Activated T-cell treated with anti-CD3 and anti-CD28 coated beads for 1 hour (primary cell): ENCODE measurements around the gene DGCR8.
A peak's percentile ranks its signal among the peaks of the same experiment; 100 is the strongest.

Experiments
- DNase-seq: peaks from one replicate; pipeline ENCODE4 v3.0.0-alpha.2; 2020; ENCODE audit warnings: low read depth

Gene DGCR8

DNA sequence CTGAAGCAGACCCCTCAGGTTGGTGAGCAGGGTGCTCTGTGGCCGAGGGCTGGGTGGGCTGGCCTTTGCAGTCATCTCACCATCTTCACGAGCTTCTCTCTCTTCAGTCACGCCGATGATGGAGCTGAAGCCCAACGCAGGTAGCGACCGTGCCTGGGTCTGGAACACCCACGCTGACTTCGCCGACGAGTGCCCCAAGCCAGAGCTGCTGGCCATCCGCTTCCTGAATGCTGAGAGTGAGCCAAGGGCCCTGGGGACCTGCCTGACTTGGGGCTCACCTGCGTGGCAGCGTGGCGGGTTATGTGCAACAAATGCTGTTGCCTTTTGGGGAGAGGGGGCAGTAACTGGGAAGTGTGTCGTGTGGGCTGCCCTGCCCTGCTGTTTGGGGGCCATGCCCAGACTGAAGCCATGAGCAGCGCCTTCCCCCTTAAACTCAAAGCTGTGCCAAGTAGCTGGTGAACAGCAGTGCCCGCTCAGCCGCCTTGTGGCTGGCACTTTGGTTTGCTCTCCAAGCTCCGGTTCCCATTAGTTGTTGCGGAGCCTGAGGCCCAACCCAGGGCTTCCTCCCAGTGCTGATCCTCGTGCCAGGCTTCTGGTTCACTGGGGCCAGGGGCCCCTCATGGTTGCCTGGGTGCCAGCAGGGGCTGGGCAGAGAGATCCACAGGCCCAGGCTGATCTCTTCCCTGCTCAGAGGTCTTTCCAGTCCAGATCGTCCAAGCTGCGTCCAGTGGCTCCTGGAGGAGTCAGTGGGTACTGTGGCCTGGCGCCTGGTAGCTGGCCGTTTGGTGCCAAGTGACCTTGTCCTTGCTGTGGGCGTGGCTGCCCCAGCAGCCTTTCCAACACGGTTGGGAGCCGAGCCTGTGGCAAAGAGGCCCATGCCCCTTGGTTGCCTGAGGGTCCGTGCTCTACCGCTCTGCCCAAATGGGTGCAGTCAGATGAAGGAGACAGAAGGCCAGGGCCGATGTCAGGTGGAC lies 45.4 kb downstream of the DGCR8 start:
- no peak for DNase-seq

DNA sequence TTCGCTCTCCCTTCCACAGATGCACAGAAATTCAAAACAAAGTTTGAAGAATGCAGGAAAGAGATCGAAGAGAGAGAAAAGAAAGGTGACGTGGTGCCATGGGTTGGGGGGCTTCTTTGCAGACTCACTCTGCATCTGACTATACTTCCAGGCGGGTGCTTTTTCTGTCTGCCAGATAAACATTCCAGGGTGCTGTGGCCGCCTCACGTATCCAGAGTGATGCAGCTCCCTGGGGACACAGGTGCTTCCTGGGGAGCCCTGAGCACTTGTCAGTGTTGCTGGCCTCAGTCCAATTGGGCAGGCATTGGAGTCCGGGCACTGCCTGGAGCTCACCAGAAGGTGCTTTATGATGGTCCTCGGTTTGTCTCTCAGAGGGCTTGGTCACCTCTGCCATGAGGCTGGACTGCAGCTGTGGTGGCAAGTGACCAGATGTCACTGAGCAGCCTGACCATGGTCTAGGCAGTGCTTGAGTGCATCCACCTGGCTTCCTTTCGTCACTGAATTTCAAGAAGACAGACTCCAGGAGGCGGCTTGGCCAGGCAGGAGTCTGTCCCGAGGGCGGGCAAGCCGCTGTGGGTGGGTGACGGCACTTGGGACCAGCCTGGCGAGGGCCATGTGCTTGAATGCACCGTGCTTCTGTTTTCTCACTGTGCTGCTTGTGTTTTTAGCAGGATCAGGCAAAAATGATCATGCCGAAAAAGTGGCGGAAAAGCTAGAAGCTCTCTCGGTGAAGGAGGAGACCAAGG lies 46.4 kb downstream of the DGCR8 start:
- DNase-seq, result no peak

DNA sequence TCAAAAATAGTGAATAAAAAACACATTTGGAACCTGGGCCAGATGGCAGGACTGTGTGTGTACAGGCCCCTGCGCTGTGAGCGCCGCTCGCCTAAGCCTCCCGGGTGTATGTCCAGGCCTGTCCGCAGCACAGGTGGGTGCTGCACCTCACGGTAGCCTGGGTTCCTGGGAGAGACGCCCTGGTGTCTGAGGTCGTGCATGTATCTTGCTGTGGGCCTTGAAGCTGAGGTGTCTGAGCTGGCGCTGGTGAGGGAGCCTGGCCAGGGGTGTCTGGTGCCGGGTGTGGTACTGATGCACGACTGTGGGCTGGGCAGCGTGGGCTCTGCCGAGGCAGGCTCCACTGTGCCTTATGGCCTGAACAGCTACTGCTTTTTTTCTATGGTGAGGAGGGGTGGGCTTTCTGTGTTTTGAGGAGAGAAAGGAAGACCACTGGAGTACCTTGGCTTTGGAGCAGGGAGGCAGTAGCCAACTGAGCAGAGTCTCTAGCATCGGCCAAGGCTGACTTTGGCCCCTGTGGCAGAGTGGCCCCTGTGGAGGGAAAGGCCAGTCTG lies 47.4 kb downstream of the DGCR8 start:
- DNase-seq, result no peak

DNA sequence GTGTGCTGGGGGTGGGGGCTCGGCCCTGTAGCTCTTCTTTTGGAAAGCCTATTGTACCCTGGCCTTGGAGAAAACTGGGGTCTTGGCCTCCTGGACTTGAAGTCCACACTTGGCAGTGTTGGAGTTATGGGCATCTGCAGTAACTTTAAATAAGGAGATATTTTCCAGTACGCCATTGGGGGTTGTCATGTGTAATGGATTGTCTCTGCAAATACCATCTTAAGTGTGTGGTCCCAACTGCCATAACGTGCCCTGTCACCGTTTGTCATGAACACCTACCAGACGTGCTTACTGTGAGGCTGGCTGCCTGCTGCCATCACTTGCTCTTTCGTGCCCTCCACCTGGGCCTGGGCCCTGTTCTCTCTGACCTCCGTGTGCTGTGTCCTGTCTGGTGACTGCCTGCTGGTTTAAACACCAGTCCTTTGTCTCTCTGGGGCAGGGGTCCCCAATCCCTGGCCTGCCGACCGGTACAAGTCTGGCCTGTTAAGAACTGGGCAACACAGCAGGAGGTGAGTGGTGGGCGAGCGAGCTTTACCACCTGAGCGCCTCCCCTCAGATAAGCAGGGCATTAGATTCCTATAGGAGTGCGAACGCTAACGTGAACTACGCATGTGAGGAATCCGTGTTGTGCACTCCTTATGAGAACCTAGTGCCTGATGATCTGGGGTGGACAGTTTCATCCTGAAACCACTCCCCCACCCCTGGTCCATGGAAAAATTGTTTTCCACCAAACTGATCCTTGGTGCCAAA lies 48.0 kb downstream of the DGCR8 start:
- DNase-seq, result no peak

GRCh38 chr22:20128619-20128901 lies 48.5 kb downstream of the DGCR8 start:
- DNase-seq, result no peak

GRCh38 chr22:20128902-20129746 lies 49.1 kb downstream of the DGCR8 start:
- peak; percentile 36 for DNase-seq

- DNase-seq, result no peak
Observed at GRCh38 chr22:20129747-20130014, 49.6 kb downstream of the DGCR8 start.

DNA sequence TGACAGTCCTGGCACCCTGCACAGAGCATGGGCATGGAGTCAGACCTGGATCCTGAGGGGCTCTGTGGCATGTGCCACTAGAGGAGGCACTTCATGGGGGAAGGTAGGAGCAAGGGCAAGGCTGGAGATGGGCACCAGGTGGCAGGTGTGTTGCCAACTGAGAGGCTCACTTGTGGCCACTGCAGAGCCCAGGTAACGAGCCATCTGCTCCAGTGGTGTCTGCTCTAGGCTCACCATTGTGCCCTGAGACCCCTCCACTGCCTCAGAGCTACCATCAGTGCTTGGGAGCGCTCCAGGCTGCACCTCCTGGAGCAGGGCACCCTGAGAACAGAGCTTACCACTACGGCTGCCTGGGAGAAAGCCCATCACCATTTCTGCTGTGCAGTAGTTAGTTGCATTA lies 50.3 kb downstream of the DGCR8 start:
- no peak for DNase-seq

DNA sequence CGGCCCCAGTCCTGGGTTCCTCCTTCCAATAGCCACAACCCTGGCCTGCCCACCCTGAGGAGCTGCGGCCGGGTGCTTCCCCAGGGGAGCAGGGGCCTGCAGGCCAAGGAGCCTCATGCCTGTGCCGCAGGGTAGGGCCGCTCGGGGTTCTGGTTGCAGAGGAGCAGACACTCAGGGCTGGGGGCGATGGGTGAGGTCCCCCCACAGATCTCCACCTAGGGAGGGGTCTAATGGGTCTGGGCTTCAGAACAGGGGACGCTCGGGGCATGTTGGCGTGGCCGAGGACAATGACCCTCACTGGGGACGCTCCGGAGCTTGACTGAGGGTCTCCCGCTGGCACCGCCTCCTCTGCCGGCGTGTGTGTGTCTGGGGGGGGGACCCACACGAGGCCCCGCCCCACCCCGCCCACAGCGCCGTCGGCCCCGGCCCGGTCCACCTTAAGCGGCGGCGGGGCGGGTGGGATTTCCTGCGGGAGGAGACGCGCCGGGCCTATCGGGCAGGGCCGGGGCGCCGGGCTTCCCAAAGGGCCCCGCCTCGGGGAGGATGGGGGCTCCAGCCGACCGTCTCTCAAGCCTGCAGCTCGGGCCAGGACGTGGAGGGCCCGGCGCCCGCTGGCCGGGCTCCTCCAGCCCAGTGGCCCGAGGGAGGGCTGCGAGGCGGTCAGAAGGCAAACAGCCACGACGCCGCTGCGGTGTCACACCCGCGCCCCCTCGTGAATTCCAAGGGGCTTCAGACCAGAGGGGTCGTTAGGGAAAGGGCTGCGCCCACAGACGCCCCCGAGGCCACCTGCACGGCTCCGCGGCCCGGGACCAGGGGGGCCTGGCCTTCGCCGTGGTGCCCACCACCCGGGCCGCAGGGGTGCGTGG lies 50.9 kb downstream of the DGCR8 start:
- DNase-seq, result peak; percentile 76

GRCh38 chr22:20131597-20131858 lies 51.5 kb downstream of the DGCR8 start, which contains the start of gene ZDHHC8:
ZDHHC8 (plus strand) TSS chr22:20131804; CDS start chr22:20131948, 144 bp downstream.
- DNase-seq, result peak; percentile 41

GRCh38 chr22:20131859-20132685 lies 52.0 kb downstream of the DGCR8 start:
- no peak for DNase-seq

- DNase-seq, result no peak
Observed at GRCh38 chr22:20132686-20133246, 52.7 kb downstream of the DGCR8 start.

GRCh38 chr22:20133930-20134549 lies 54.0 kb downstream of the DGCR8 start:
- DNase-seq, result no peak

DNA sequence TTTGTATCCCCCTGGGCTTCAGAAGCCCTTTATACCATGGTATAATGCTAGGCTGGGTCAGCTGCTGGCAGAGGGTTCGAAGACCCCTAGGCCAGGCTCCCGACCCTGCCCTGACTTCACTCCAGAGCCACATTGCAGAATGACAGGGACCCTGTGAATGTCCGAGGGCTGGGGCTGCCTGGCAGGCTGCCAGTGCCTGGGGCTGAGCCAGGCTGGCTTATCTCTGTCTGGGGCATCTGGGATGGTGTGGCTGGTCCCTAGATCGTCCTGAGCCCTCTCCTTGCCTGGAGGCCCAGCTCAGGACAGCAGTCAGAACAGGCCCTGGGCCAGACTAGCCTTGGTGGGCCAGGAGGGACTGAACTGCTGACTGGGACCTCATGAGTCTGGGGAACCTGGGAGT lies 55.2 kb downstream of the DGCR8 start:
- DNase-seq, result no peak

DNA sequence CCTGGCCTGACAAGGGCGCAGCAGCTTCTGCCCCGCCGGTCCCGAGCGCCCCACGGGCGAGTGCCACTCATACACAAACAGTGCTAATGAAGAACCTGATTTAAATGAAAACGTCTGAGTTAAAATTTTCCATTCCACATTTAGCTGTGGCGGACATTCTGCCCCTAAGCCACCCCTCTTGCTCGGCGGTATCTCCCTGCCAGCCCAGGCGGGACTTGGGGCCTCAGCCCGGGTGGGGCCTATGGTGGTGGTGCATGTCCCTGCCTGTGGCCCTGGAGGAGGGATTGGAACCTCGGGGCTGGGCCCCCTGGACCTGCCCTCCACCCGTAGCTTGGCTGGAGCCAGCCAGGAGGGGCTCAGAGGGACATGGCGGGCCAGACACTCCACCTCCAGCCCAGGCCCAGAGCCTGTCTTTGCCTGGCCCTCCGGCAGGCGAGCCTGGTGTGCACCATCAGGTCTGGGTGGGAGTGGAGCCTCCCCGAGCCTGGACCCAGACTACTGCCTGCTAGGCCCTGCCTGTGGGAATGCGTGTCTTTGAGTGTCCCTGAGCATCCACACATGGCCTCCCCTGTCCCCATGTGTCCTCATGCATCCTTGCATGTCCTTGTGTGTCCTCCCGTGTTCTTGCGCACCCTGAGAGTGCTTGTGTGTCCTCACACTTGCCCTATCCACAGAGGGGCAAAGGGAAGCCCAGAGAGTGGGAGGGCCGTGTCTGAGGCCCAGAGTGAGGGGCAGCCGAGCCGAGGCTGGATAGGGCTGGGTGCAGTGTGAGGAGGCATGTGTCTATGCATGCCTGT lies 56.0 kb downstream of the DGCR8 start:
- no peak for DNase-seq

DNA sequence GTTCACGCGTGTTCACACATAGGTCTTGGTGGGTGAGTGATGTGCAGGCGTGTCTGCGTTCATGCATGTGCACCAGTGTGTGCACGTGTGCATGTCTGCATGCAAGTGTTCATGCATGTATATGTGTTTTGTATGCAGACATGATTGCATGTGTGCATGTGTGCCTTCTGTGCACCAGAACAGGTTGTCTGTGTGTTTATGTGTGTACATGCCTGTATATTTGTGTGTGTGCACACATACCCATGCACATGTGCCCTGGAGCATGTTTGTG lies 56.5 kb downstream of the DGCR8 start:
- DNase-seq, result no peak

DNA sequence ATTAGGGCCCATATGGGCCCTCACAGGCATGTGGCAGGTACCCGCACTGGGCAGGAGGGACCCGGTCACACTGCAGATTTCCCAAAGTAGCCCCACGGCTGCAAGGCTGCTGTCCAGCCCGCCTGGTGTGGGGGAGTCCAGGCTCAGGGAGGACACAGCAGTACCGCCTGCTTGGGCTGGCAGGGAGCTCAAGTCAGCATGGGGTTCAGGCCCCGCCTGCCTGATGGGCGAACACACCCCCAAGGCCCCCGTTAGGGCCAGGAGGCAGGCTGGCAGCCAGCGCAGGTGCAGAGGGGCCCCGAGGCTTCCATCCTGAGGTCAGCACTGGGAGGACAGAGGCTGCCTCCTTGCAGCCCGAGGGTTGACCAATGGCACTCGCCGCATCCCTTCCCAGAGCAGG lies 57.1 kb downstream of the DGCR8 start:
- DNase-seq, result no peak

DNA sequence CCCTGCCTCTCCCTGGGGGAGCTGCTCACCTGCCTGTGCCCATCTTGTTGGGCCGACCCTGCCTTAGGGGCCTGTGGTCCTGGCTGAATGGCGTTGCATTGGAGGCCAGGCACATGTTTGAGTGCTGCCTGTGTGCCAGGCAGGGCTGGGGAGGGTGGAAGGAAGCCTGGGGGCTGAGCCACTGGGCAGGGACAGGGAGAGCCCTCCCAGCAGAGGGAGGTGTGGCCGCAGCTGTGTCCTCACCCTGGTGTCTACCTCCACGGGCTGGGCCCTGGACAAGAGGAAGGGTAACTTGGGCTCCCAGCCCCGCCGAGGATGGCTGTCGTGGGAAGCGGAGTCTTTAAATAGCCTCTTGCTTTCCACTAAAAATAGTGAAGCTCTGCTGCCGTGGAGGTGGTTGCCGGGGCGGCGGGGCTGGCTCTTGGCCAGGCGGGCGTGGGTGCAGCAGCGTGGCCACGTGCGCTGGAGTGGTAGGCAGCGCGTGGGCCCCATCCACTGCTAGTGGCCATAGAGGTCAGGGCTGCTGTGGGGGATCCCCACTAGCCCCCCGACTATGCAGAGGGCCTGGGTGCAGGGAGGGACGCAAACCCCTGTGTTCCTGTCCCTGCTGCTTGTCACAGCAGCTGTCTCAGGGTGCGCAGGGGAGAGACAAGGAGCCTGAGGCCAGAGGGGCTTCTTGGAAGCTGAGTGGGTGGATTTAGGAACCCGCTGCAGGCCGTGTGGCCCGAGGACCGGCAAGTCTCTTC lies 57.8 kb downstream of the DGCR8 start:
- no peak for DNase-seq
